ENCODE measurements around the gene FOSL2.

Gene FOSL2

GRCh38 chr2:28375742-28376631 lies 16.7 kb upstream of the FOSL2 start:
- no peak for DNase-seq

- DNase-seq: no peak
Observed at GRCh38 chr2:28377195-28377816, 15.4 kb upstream of the FOSL2 start.

GRCh38 chr2:28377984-28378678 lies 14.5 kb upstream of the FOSL2 start:
- DNase-seq: no peak

- DNase-seq: no peak
Observed at GRCh38 chr2:28378679-28379584, 13.7 kb upstream of the FOSL2 start.

- no peak for DNase-seq
Observed at GRCh38 chr2:28380219-28380618, 12.4 kb upstream of the FOSL2 start.

- DNase-seq: no peak
Observed at GRCh38 chr2:28381225-28382180, 11.2 kb upstream of the FOSL2 start.

- DNase-seq: no peak
Observed at GRCh38 chr2:28382755-28383154, 9.9 kb upstream of the FOSL2 start.

- DNase-seq: no peak
Observed at GRCh38 chr2:28387082-28387960, 5.3 kb upstream of the FOSL2 start.

GRCh38 chr2:28389399-28390240 lies 3.0 kb upstream of the FOSL2 start:
- no peak for DNase-seq

- DNase-seq: peak; percentile 78
Observed at GRCh38 chr2:28390241-28390745, 2.4 kb upstream of the FOSL2 start.

- no peak for DNase-seq
Observed at GRCh38 chr2:28390746-28391563, 1.7 kb upstream of the FOSL2 start.

- DNase-seq: peak; percentile 47
Observed at GRCh38 chr2:28391564-28392296, 928 bp upstream of the FOSL2 start.

- DNase-seq: peak; percentile 38
Observed at GRCh38 chr2:28393114-28393836, 617 bp downstream of the FOSL2 start.

GRCh38 chr2:28394331-28394877 lies 1.7 kb downstream of the FOSL2 start:
- DNase-seq: no peak

GRCh38 chr2:28394997-28395333 lies 2.3 kb downstream of the FOSL2 start:
- DNase-seq: no peak

GRCh38 chr2:28395334-28396061 lies 2.8 kb downstream of the FOSL2 start:
- DNase-seq: no peak

Measured in T-helper 9 cell (primary cell).